GM12878 (cell line): ENCODE results near the gene MMAA. TPM values are rescaled to one million over a fixed set of nuclear protein-coding genes. Genes with fewer than 3 reads are reported as not detected.

Experiments
- ATF7 ChIP-seq: fragments of 450-650 bp; IDR thresholded peaks from 2 replicates; pipeline ENCODE4 v1.6.1; 2016; ENCODE audit warnings: low read depth, mild to moderate bottlenecking
- CBX3 ChIP-seq: fragments of 200-600 bp; sonication (generic); IDR thresholded peaks from 2 replicates; pipeline ENCODE4 v1.6.1; 2016; ENCODE audit warnings: low read depth, borderline replicate concordance
- EP300 ChIP-seq, 2 experiments: fragments of 150-350 bp in 1 of 2; IDR thresholded peaks; 2 replicates each; pipeline ENCODE4 v1.6.1; 2011 to 2012; ENCODE audit warnings: low read depth in 2 of 2, low read length in 2 of 2, borderline replicate concordance in 1 of 2, improper control_type of control experiment in 1 of 2, inconsistent platforms in 1 of 2; ENCODE audit not compliant: control insufficient read depth in 1 of 2
- HDAC6 ChIP-seq: fragments of 200-600 bp; sonication (generic); IDR thresholded peaks from one replicate; pipeline ENCODE4 v1.8.0; 2017; ENCODE audit warnings: antibody characterized with exemption; ENCODE audit not compliant: unreplicated experiment
- IKZF2 ChIP-seq, 2 experiments: fragments of 450-650 bp; IDR thresholded peaks; 2 replicates each; pipeline ENCODE4 v1.6.1; 2017; ENCODE audit warnings: mild to moderate bottlenecking in 2 of 2, moderate library complexity in 2 of 2
- IRF3 ChIP-seq: fragments of 450-650 bp; IDR thresholded peaks from 2 replicates; pipeline ENCODE4 v1.6.1; 2014; ENCODE audit warnings: mild to moderate bottlenecking
- MTA3 ChIP-seq: IDR thresholded peaks from 2 replicates; pipeline ENCODE4 v1.6.1; 2012; ENCODE audit warnings: low read length, inconsistent platforms, borderline replicate concordance
- MYB ChIP-seq: fragments of 150-350 bp; IDR thresholded peaks from 2 replicates; pipeline ENCODE4 v1.6.1; 2014; ENCODE audit warnings: mild to moderate bottlenecking, low read depth, low read length, borderline replicate concordance
- NRF1 ChIP-seq: conservative IDR thresholded peaks from 2 replicates; pipeline ENCODE4 v1.6.1; 2011; ENCODE audit warnings: mild to moderate bottlenecking, low read depth, low read length, improper control_type of control experiment
- SKIL ChIP-seq: fragments of 450-650 bp; IDR thresholded peaks from 2 replicates; pipeline ENCODE4 v1.6.1; 2017; ENCODE audit warnings: mild to moderate bottlenecking, low read depth, inconsistent platforms; ENCODE audit not compliant: poor library complexity, severe bottlenecking
- STAT1 ChIP-seq: fragments of 450-650 bp; conservative IDR thresholded peaks from 2 replicates; pipeline ENCODE4 v1.6.1; 2014; ENCODE audit warnings: antibody characterized with exemption, mild to moderate bottlenecking
- USF1 ChIP-seq: IDR thresholded peaks from 2 replicates; pipeline ENCODE4 v1.6.1; 2011; ENCODE audit warnings: borderline replicate concordance, low read depth, mild to moderate bottlenecking, moderate library complexity, mixed read lengths, low read length; ENCODE audit not compliant: insufficient read depth; ENCODE audit errors: extremely low read length
- WRNIP1 ChIP-seq: IDR thresholded peaks from 2 replicates; pipeline ENCODE4 v1.6.1; 2011; ENCODE audit warnings: low read depth, low read length, improper control_type of control experiment, borderline replicate concordance
- ZBTB11 ChIP-seq: fragments of 450-650 bp; formaldehyde crosslinking; IDR thresholded peaks from 2 replicates; pipeline ENCODE4 v1.5.0; 2022; ENCODE audit warnings: mild to moderate bottlenecking, missing genetic modification characterization
- ZNF207 ChIP-seq: fragments of 450-650 bp; IDR thresholded peaks from 2 replicates; pipeline ENCODE4 v1.6.1; 2014; ENCODE audit warnings: antibody characterized with exemption, mild to moderate bottlenecking, borderline replicate concordance
- ZNF687 ChIP-seq: fragments of 450-650 bp; IDR thresholded peaks from 2 replicates; pipeline ENCODE4 v1.6.1; 2017; ENCODE audit warnings: mild to moderate bottlenecking, moderate library complexity
- polyA plus RNA-seq, 11 experiments: library from polyadenylated mRNA; depleted of rRNA in 4 of 11; unstranded in 6 of 11; stranded (reverse) in 5 of 11; fragments of >200 nt; fragmentation: Nextera tagmentation in 4 of 11; fragmentation: Illumina TruSeq in 1 of 11; extraction: Ambion mirVana in 4 of 11; extraction: Trizol in 1 of 11; gene quantifications; 1 replicate in 1 of 11; 2 replicates in 10 of 11; pipeline versions ENCODE4 v1.2.1 to v1.2.3, GENCODE V29; 2011 to 2016; ENCODE audit warnings: inconsistent platforms in 2 of 11, missing spikeins in 2 of 11, low read depth in 1 of 11
- total RNA-seq, 4 experiments: library from RNA; depleted of rRNA in 3 of 4; stranded (reverse); fragments of >200 nt in 3 of 4; fragmentation: Illumina TruSeq in 1 of 4; extraction: Trizol in 1 of 4; gene quantifications; 2 replicates each; pipeline versions ENCODE4 v1.2.1 to v1.2.3, GENCODE V29; 2013 to 2021

The MMAA gene
- total and polyA plus RNA-seq, 10 of the 15 experiments (the other 5 are each of a cell fraction or from before 2014, with no cell fraction given), result 4.5 to 22.6 (median 11.8) TPM

- peak; percentile 72 for TF ChIP-seq NRF1
- no peak for TF ChIP-seq ATF7
- TF ChIP-seq MTA3, result no peak
- TF ChIP-seq STAT1, result no peak
- no peak; the same call in 1 of the 2 replicates for TF ChIP-seq ZNF207
- TF ChIP-seq EP300 (IDR thresholded peaks at IDR 0.05; ENCODE audit: borderline replicate concordance in 1 of 2, control insufficient read depth in 1 of 2, low read depth in 2 of 2, low read length in 2 of 2), result 0 out of 4 replicates have a peak, but pooled peaks of 1 of the 2 experiments have one; percentile 30
- peak; percentile 71 for TF ChIP-seq USF1
- TF ChIP-seq IRF3, result no peak
- TF ChIP-seq CBX3, result no peak
- no peak for TF ChIP-seq MYB
- TF ChIP-seq HDAC6, result peak; percentile 49
- TF ChIP-seq ZNF687, result peak; percentile 90
- no peak for TF ChIP-seq WRNIP1
- no peak for TF ChIP-seq SKIL
- TF ChIP-seq IKZF2 (IDR thresholded peaks at IDR 0.05), result peak in 1 of 2 experiments; percentile 76; a peak in 3 of 4 replicates
- TF ChIP-seq ZBTB11, result peak; percentile 27; the same call in 1 of the 2 replicates
These were observed at the start of gene MMAA (continued) for GRCh38 chr4:145618932-145619638.
